Astrocyte (in vitro differentiated cells and primary cell): ENCODE data around the gene TLCD1.

Experiments used
- EZH2 ChIP-seq: IDR thresholded peaks from 2 replicates; pipeline ENCODE4 v1.6.1; 2012; ENCODE audit warnings: mild to moderate bottlenecking, low read length, inconsistent platforms; ENCODE audit not compliant: insufficient read depth
- TF ChIP-seq, protein P1 (sequence below): IDR thresholded peaks from 2 replicates; pipeline ENCODE4 v1.5.1; 2011; ENCODE audit warnings: low read depth, mild to moderate bottlenecking, inconsistent platforms, low read length, moderate library complexity; ENCODE audit not compliant: insufficient read depth

DNA sequence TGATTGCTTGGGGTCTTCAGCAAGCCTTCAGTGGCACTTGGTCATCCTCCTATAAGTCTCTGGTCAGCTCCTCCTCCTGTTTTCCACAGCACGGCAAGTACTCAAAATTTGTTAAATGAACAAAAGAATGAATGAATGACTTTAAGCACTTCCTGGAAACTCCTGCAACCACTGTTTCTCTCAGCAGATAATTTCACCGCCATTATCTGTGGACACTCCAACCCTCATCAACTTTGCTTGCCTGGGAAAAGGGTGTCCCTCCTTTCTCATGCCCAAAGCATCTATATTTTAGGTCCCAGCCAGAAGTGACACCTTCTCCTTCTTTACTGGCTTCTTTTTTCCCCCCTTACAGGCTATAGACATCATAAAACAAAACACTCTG lies 18.7 kb downstream of the TLCD1 start:
- TF ChIP-seq, protein P1, sequence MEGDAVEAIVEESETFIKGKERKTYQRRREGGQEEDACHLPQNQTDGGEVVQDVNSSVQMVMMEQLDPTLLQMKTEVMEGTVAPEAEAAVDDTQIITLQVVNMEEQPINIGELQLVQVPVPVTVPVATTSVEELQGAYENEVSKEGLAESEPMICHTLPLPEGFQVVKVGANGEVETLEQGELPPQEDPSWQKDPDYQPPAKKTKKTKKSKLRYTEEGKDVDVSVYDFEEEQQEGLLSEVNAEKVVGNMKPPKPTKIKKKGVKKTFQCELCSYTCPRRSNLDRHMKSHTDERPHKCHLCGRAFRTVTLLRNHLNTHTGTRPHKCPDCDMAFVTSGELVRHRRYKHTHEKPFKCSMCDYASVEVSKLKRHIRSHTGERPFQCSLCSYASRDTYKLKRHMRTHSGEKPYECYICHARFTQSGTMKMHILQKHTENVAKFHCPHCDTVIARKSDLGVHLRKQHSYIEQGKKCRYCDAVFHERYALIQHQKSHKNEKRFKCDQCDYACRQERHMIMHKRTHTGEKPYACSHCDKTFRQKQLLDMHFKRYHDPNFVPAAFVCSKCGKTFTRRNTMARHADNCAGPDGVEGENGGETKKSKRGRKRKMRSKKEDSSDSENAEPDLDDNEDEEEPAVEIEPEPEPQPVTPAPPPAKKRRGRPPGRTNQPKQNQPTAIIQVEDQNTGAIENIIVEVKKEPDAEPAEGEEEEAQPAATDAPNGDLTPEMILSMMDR: no peak
- no peak for TF ChIP-seq EZH2
